ENCODE measurements around the gene WDR18. TPM values are rescaled to one million over a fixed set of nuclear protein-coding genes. Genes with fewer than 3 reads are reported as not detected.
"Not testable (repeated sequence)": the region's sequence is repeated elsewhere in the genome, so short reads cannot be mapped to it uniquely, and the experiment has no call there.

WDR18 gene
- total and polyA plus RNA-seq, 2 donors (not counting 1 experiment from before 2014, with no cell fraction given), result 10.0 to 42.3 TPM

- H2AFZ ChIP-seq (ENCODE audit: low read length); DNase-seq (ENCODE audit: low read depth in 2 of 2); H3K9me3 ChIP-seq (ENCODE audit: control insufficient read depth, insufficient read depth, low read depth, low read length); H3K36me3 ChIP-seq (ENCODE audit: control insufficient read depth, insufficient read depth, low read length); H3K27me3 ChIP-seq (ENCODE audit: control insufficient read depth, insufficient read depth, low read length); H4K20me1 ChIP-seq (ENCODE audit: control insufficient read depth, extremely low read depth, insufficient read depth, low read length); H3K4me2 ChIP-seq (ENCODE audit: extremely low read depth, insufficient read depth, low read length); H3K9ac ChIP-seq (ENCODE audit: insufficient read depth, low read length); H3K27ac ChIP-seq (ENCODE audit: insufficient read depth, low read length); H3K4me3 ChIP-seq (replicated peaks in 1 of 4; ENCODE audit: control extremely low read depth in 1 of 4, insufficient read depth in 1 of 4, low read depth in 3 of 4, low read length in 4 of 4): not testable (repeated sequence)
- Histone ChIP-seq H3K4me1 (ENCODE audit: control insufficient read depth, extremely low read depth, insufficient read depth, low read length) (peaks cover 10% of the 10 kb centered on the region), H3K79me2 (ENCODE audit: control insufficient read depth, insufficient read depth, low read length) (peaks cover 43% of the 10 kb centered on the region)
Measured at GRCh38 chr19:1025080-1025479, 40.9 kb downstream of the WDR18 start.

GRCh38 chr19:1025960-1026782, 42.0 kb downstream of the WDR18 start, which contains the start of gene CNN2:
Gene CNN2, plus strand, starts transcription at chr19:1026608. Its CDS starts 54 bp downstream, at chr19:1026662.
- H2AFZ ChIP-seq (ENCODE audit: low read length), result no peak within 1 kb of the TSS
- peaks cover 44% of the 10 kb centered on the region for H3K79me2 ChIP-seq (ENCODE audit: control insufficient read depth, insufficient read depth, low read length)
- H3K36me3 ChIP-seq (ENCODE audit: control insufficient read depth, insufficient read depth, low read length), result peaks cover 10% of the 10 kb centered on the region
- no peaks in the 10 kb centered on the region for H3K9me3 ChIP-seq (ENCODE audit: control insufficient read depth, insufficient read depth, low read depth, low read length)
- peak within 1 kb of the TSS; percentile 76 to 97 (median 88) for H3K4me3 ChIP-seq (replicated peaks in 1 of 4; ENCODE audit: control extremely low read depth in 1 of 4, insufficient read depth in 1 of 4, low read depth in 3 of 4, low read length in 4 of 4)
- peak; percentile 77 for DNase-seq (ENCODE audit: low read depth in 2 of 2)
- H3K27ac ChIP-seq (ENCODE audit: insufficient read depth, low read length), result peak within 1 kb of the TSS; percentile 95
- no peaks in the 10 kb centered on the region for H3K27me3 ChIP-seq (ENCODE audit: control insufficient read depth, insufficient read depth, low read length)
- H3K4me2 ChIP-seq (ENCODE audit: extremely low read depth, insufficient read depth, low read length), result peak within 1 kb of the TSS; percentile 93
- H3K4me1 ChIP-seq (ENCODE audit: control insufficient read depth, extremely low read depth, insufficient read depth, low read length), result peaks cover 10% of the 10 kb centered on the region
- TF ChIP-seq CTCF (conservative IDR thresholded peaks at IDR 0.05 in 1 of 2, IDR thresholded peaks at IDR 0.05 in 1 of 2; ENCODE audit: low read depth in 1 of 2, low read length in 2 of 2) (no peak), EZH2 (IDR thresholded peaks at IDR 0.05; ENCODE audit: low read length, missing control alignments) (no peak)
- peak within 1 kb of the TSS; percentile 76 for H3K9ac ChIP-seq (ENCODE audit: insufficient read depth, low read length)
- no peaks in the 10 kb centered on the region for H4K20me1 ChIP-seq (ENCODE audit: control insufficient read depth, extremely low read depth, insufficient read depth, low read length)

GRCh38 chr19:1026783-1027649, 42.9 kb downstream of the WDR18 start:
- Histone ChIP-seq H3K79me2 (ENCODE audit: control insufficient read depth, insufficient read depth, low read length) (peaks cover 45% of the 10 kb centered on the region), H4K20me1 (ENCODE audit: control insufficient read depth, extremely low read depth, insufficient read depth, low read length) (no peaks in the 10 kb centered on the region)

More at GRCh38 chr19:1026783-1027649, 42.9 kb downstream of the WDR18 start:
- Histone ChIP-seq H3K27ac (ENCODE audit: insufficient read depth, low read length) (peak overlapping the region; percentile 95), H3K27me3 (ENCODE audit: control insufficient read depth, insufficient read depth, low read length) (no peaks in the 10 kb centered on the region), H3K4me3 (replicated peaks in 1 of 4; ENCODE audit: control extremely low read depth in 1 of 4, insufficient read depth in 1 of 4, low read depth in 3 of 4, low read length in 4 of 4) (peak overlapping the region; percentile 76 to 97 (median 88)), H3K9me3 (ENCODE audit: control insufficient read depth, insufficient read depth, low read depth, low read length) (no peaks in the 10 kb centered on the region), H3K4me1 (ENCODE audit: control insufficient read depth, extremely low read depth, insufficient read depth, low read length) (peaks cover 10% of the 10 kb centered on the region), H3K36me3 (ENCODE audit: control insufficient read depth, insufficient read depth, low read length) (peaks cover 10% of the 10 kb centered on the region), H2AFZ (ENCODE audit: low read length) (no peak overlapping the region), H3K9ac (ENCODE audit: insufficient read depth, low read length) (peak overlapping the region; percentile 76), H3K4me2 (ENCODE audit: extremely low read depth, insufficient read depth, low read length) (peak overlapping the region; percentile 93)
- TF ChIP-seq EZH2 (IDR thresholded peaks at IDR 0.05; ENCODE audit: low read length, missing control alignments), result no peak
- TF ChIP-seq CTCF (conservative IDR thresholded peaks at IDR 0.05 in 1 of 2, IDR thresholded peaks at IDR 0.05 in 1 of 2; ENCODE audit: low read depth in 1 of 2, low read length in 2 of 2), result no peak
- no peak for DNase-seq (ENCODE audit: low read depth in 2 of 2)

Data from fibroblast of lung (primary cell).